Mammary epithelial cell (primary cell): ENCODE results near the gene GALNT7.

Experiments used
- EZH2 ChIP-seq: IDR thresholded peaks from 2 replicates; pipeline ENCODE4 v1.6.1; 2012; ENCODE audit warnings: low read length, inconsistent platforms, borderline replicate concordance
- TF ChIP-seq, protein P1 (sequence below), 2 donors: IDR thresholded peaks in 1 of 2; conservative IDR thresholded peaks in 1 of 2; 2 replicates each; pipeline ENCODE4 v1.5.1; 2011 to 2012; ENCODE audit warnings: inconsistent platforms in 2 of 2, low read length in 2 of 2, mild to moderate bottlenecking in 2 of 2, control low read depth in 1 of 2, low read depth in 1 of 2; ENCODE audit not compliant: insufficient read depth in 1 of 2; ENCODE audit errors: extremely low read depth in 1 of 2

DNA sequence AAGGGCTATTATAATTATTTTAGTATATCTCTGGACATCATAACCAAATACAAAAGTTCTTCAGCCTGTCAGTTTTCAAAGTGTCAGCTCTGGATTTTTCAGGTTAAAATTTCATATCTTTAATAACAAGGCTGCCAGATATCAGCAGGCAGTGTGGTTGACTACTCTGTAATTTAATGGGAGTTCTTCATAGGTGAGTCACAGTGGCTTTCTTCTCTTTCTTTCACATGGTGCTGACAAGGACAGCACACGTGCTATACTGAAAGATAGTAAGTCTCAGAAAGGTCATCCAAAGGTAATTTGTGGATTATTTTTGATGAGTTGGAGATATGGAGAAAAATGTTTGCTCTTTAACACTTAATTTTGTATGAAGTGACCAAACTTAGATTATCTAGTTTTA lies 43.2 kb downstream of the GALNT7 start:
- TF ChIP-seq, protein P1, sequence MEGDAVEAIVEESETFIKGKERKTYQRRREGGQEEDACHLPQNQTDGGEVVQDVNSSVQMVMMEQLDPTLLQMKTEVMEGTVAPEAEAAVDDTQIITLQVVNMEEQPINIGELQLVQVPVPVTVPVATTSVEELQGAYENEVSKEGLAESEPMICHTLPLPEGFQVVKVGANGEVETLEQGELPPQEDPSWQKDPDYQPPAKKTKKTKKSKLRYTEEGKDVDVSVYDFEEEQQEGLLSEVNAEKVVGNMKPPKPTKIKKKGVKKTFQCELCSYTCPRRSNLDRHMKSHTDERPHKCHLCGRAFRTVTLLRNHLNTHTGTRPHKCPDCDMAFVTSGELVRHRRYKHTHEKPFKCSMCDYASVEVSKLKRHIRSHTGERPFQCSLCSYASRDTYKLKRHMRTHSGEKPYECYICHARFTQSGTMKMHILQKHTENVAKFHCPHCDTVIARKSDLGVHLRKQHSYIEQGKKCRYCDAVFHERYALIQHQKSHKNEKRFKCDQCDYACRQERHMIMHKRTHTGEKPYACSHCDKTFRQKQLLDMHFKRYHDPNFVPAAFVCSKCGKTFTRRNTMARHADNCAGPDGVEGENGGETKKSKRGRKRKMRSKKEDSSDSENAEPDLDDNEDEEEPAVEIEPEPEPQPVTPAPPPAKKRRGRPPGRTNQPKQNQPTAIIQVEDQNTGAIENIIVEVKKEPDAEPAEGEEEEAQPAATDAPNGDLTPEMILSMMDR (conservative IDR thresholded peaks at IDR 0.05 in 1 of 2, IDR thresholded peaks at IDR 0.05 in 1 of 2; ENCODE audit: extremely low read depth in 1 of 2, insufficient read depth in 1 of 2, low read depth in 1 of 2, low read length in 2 of 2) = no peak
- TF ChIP-seq EZH2 = no peak
